AG04450 (cell line): ENCODE data around the gene TBX21. TPM values are rescaled to one million over a fixed set of nuclear protein-coding genes. Genes with fewer than 3 reads are reported as not detected.
A peak's percentile ranks its signal among the peaks of the same experiment; 100 is the strongest.

ENCODE experiments used
- CTCF ChIA-PET: fragments of 300-600, 350-600 bp; formaldehyde crosslinking; extraction: SDS; loops from one replicate; lab custom pipeline; 2022; ENCODE audit warnings: antibody characterized with exemption, inconsistent platforms; lab: Charles Lee
- POLR2A ChIA-PET: fragments of 350-600 bp; formaldehyde crosslinking; extraction: SDS; loops from one replicate; lab custom pipeline; 2021; ENCODE audit warnings: antibody characterized with exemption, inconsistent platforms; lab: Yijun Ruan, JAX
- DNase-seq: peaks from one replicate; pipeline ENCODE4 v3.0.0-alpha.2; 2011; ENCODE audit warnings: low read depth, low spot score
- H3K27ac ChIP-seq: one replicate; pipeline ENCODE4 v1.5.1; 2012; ENCODE audit warnings: low read depth, low read length, control low read depth
- H3K27me3 ChIP-seq: one replicate; pipeline ENCODE4 v1.6.0; 2012; ENCODE audit warnings: low read length; ENCODE audit not compliant: control insufficient read depth, insufficient read depth
- H3K4me3 ChIP-seq: 2 replicates; pipeline ENCODE4 v1.5.1; 2011; ENCODE audit warnings: mild to moderate bottlenecking, low read depth, low read length, control low read depth
- H3K9me3 ChIP-seq: 2 replicates; pipeline ENCODE4 v1.5.1; 2012; ENCODE audit warnings: low read length; ENCODE audit not compliant: control insufficient read depth, insufficient read depth
- polyA minus RNA-seq: library from RNA; depleted of rRNA, polyadenylated mRNA; stranded (reverse); fragments of >200 nt; gene quantifications from 2 replicates; pipeline ENCODE4 v1.2.3, GENCODE V29; 2011; rRNA and poly(A)+ RNA removed
- polyA plus RNA-seq: library from polyadenylated mRNA; depleted of rRNA; stranded (reverse); fragments of >200 nt; gene quantifications from 2 replicates; pipeline ENCODE4 v1.2.3, GENCODE V29; 2011; rRNA removed
- TF ChIP-seq, protein P1 (sequence below): IDR thresholded peaks from 2 replicates; pipeline ENCODE4 v1.5.1; 2011; ENCODE audit warnings: low read depth, low read length, control low read depth, inconsistent platforms

Gene TBX21, protein sequence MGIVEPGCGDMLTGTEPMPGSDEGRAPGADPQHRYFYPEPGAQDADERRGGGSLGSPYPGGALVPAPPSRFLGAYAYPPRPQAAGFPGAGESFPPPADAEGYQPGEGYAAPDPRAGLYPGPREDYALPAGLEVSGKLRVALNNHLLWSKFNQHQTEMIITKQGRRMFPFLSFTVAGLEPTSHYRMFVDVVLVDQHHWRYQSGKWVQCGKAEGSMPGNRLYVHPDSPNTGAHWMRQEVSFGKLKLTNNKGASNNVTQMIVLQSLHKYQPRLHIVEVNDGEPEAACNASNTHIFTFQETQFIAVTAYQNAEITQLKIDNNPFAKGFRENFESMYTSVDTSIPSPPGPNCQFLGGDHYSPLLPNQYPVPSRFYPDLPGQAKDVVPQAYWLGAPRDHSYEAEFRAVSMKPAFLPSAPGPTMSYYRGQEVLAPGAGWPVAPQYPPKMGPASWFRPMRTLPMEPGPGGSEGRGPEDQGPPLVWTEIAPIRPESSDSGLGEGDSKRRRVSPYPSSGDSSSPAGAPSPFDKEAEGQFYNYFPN
- polyA plus RNA-seq (not detected in 2 replicates), polyA minus RNA-seq (not detected in 2 replicates)

DNA sequence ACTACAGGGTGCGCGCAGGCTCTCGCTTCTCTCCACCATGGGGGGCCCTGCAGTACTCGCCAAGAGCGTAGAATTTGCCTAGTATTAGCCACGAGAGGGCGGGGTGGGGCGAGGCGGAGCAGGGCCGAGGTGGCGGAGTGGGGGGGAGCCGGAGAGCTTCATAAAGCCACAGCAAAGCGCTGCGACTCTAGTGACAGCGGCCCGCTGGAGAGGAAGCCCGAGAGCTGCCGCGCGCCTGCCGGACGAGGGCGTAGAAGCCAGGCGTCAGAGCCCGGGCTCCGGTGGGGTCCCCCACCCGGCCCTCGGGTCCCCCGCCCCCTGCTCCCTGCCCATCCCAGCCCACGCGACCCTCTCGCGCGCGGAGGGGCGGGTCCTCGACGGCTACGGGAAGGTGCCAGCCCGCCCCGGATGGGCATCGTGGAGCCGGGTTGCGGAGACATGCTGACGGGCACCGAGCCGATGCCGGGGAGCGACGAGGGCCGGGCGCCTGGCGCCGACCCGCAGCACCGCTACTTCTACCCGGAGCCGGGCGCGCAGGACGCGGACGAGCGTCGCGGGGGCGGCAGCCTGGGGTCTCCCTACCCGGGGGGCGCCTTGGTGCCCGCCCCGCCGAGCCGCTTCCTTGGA is at the start of gene TBX21:
TBX21 (plus strand) TSS at position 190 of the 627 bp plus-strand sequence; CDS start at position 409, 219 bp downstream.
- ChIA-PET POLR2A (no interaction called here), CTCF (no interaction called here)
- H3K27me3 ChIP-seq: peaks cover 68% of the 10 kb centered on the region
- no peak within 1 kb of the TSS for H3K27ac ChIP-seq
- TF ChIP-seq, protein P1, sequence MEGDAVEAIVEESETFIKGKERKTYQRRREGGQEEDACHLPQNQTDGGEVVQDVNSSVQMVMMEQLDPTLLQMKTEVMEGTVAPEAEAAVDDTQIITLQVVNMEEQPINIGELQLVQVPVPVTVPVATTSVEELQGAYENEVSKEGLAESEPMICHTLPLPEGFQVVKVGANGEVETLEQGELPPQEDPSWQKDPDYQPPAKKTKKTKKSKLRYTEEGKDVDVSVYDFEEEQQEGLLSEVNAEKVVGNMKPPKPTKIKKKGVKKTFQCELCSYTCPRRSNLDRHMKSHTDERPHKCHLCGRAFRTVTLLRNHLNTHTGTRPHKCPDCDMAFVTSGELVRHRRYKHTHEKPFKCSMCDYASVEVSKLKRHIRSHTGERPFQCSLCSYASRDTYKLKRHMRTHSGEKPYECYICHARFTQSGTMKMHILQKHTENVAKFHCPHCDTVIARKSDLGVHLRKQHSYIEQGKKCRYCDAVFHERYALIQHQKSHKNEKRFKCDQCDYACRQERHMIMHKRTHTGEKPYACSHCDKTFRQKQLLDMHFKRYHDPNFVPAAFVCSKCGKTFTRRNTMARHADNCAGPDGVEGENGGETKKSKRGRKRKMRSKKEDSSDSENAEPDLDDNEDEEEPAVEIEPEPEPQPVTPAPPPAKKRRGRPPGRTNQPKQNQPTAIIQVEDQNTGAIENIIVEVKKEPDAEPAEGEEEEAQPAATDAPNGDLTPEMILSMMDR: no peak
- no peak for DNase-seq
- H3K9me3 ChIP-seq: no peaks in the 10 kb centered on the region
- H3K4me3 ChIP-seq: no peak within 1 kb of the TSS

DNA sequence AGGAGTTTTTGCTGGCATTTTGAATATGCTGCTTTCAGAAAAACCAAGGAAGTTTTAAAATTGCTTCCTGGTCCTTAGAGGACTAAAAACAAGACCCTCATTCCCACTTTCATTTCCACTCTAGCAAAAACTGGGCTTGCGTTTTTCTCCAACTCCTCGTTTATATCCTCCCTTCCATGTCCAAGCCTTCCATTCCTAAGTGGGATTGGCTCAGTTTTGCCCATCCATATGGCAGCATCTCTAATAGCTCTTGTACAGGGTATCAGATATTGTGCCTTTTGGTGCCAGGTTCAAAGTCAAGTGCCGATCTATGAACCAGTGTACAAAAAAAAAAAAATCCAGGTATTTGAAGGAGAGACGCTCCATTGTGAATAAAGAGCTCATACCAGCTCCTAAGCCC is 49.0 kb upstream of the TBX21 start:
- H3K27ac ChIP-seq: no peak overlapping the region
- POLR2A ChIA-PET: interaction anchor here (1.3 kb wide), 1 partner anchor 11 kb away, joined by 3 read pairs; no protein-coding TSS in a partner anchor
- H3K4me3 ChIP-seq: no peak overlapping the region

DNA sequence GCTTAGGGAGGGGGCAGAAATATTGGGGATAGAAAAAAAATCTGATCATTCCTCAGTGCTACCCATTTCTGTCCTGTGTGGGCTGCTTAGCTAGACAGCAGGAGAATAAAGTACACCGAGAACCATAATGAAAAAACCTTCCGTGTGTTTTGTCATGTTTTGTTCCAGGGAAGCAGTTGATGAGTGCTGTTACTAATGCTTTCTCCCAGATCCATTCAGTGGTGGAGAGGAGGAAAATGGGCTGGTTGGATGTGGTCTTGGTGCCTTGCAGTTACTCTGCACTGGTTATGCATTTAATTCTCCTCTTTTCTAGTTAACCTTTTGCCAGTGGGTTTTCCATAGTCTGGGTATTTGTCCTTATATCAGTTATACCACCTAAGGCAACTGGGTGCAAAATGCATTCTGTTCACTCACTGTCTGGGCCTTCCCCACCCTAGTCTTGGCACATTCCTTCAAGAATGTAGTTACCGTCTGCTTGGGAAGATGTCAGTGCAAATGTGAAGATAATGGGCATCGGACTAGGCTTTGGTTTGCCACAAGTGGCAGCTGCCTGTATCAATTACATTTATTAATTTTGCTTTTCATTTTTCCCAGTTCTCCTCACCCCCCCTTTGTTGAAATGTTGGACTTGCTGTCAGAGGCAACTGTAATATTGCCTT is 48.4 kb upstream of the TBX21 start:
- Histone ChIP-seq H3K27me3 (no peaks in the 10 kb centered on the region), H3K27ac (no peak overlapping the region), H3K4me3 (no peak overlapping the region), H3K9me3 (no peaks in the 10 kb centered on the region)
- ChIA-PET POLR2A (interaction anchor here (1.0 to 1.3 kb wide), 2 partner anchors 10 to 35 kb away, joined by 3 to 11 read pairs; no protein-coding TSS in a partner anchor), CTCF (interaction anchor here (0.6 kb wide), 1 partner anchor 25 kb away, joined by 3 read pairs; no protein-coding TSS in a partner anchor)
- DNase-seq: no peak
- TF ChIP-seq, protein P1: no peak

More for the DNA sequence above, 49.0 kb upstream of the TBX21 start:
- TF ChIP-seq, protein P1: no peak
- CTCF ChIA-PET: interaction anchor here (0.6 kb wide), 1 partner anchor 25 kb away, joined by 3 read pairs; no protein-coding TSS in a partner anchor
- no peak for DNase-seq
- H3K9me3 ChIP-seq: no peaks in the 10 kb centered on the region
- H3K27me3 ChIP-seq: no peaks in the 10 kb centered on the region

DNA sequence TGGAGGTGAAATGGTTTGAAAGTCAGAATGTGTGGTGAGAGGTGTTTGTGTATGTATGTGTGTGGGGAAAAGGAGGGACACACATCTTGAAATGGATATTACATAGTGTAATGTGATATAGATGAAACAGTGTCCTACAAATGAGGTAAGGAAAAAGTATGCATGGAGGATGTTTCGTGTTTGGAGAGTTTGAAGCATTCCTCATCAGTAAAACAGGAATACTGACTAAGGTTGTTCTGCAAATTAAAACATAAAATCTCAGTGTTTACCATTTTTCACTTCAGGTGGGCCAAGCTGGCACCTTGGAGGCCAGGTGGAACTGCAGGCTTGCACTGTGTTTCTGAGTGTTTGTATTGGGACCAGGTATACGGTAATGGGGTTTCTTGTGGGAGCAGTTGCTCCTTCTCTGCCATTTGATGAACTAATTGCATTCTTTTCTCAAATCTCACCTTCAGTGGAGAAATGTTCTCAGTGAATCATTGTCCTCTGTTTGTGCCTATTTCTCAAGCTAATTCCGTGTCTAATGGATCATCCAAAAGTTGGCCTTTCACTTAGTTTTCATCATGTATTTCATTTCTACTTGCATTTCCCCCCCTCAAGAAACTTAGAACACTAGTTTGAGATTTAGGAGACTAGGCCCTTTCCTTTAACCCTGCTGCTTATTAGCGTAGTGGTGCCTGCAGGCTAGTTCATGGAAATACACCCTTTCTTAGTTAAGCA is 47.3 kb upstream of the TBX21 start:
- no peak for DNase-seq
- H3K27me3 ChIP-seq: no peaks in the 10 kb centered on the region
- H3K9me3 ChIP-seq: no peaks in the 10 kb centered on the region
- TF ChIP-seq, protein P1: no peak
- peak overlapping the region; percentile 39 for H3K27ac ChIP-seq
- H3K4me3 ChIP-seq: no peak overlapping the region
- ChIA-PET CTCF (no interaction called here), POLR2A (interaction anchor here (1.0 kb wide), 1 partner anchor 36 kb away, joined by 11 read pairs; no protein-coding TSS in a partner anchor)
